Measurements from ENCODE around the gene RALGAPA1.
"Not testable (repeated sequence)": the region's sequence is repeated elsewhere in the genome, so short reads cannot be mapped to it uniquely, and the experiment has no call there.

RALGAPA1 gene

GRCh38 chr14:35760143-35760542 is 49.0 kb downstream of the RALGAPA1 start:
- DNase-seq: no peak

- no peak for DNase-seq
These were observed 50.5 kb downstream of the RALGAPA1 start for GRCh38 chr14:35758523-35759129.

GRCh38 chr14:35754671-35755070 is 54.4 kb downstream of the RALGAPA1 start:
- DNase-seq: no peak

- DNase-seq: no peak
These were observed 56.7 kb downstream of the RALGAPA1 start for GRCh38 chr14:35752380-35752779.

- DNase-seq: no peak
These were observed 58.7 kb downstream of the RALGAPA1 start for GRCh38 chr14:35750202-35750904.

GRCh38 chr14:35747379-35747778 is 61.7 kb downstream of the RALGAPA1 start:
- DNase-seq: no peak

GRCh38 chr14:35742442-35742841 is 66.7 kb downstream of the RALGAPA1 start:
- DNase-seq: no peak

GRCh38 chr14:35742032-35742371 is 67.1 kb downstream of the RALGAPA1 start:
- no peak for DNase-seq

GRCh38 chr14:35741345-35742031 is 67.6 kb downstream of the RALGAPA1 start:
- no peak for DNase-seq

GRCh38 chr14:35740215-35740614 is 68.9 kb downstream of the RALGAPA1 start:
- DNase-seq: no peak

GRCh38 chr14:35735163-35735562 is 73.9 kb downstream of the RALGAPA1 start:
- not testable (repeated sequence) for DNase-seq

- not testable (repeated sequence) for DNase-seq
These were observed 75.6 kb downstream of the RALGAPA1 start for GRCh38 chr14:35733510-35733909.

GRCh38 chr14:35730871-35731270 is 78.2 kb downstream of the RALGAPA1 start:
- no peak for DNase-seq

GRCh38 chr14:35727764-35728163 is 81.3 kb downstream of the RALGAPA1 start:
- DNase-seq: no peak

GRCh38 chr14:35725930-35726329 is 83.2 kb downstream of the RALGAPA1 start:
- no peak for DNase-seq

- DNase-seq: no peak
These were observed 94.0 kb downstream of the RALGAPA1 start for GRCh38 chr14:35715079-35715478.

GRCh38 chr14:35712466-35712865 is 96.6 kb downstream of the RALGAPA1 start:
- no peak for DNase-seq

GRCh38 chr14:35708062-35708461 is 101.0 kb downstream of the RALGAPA1 start:
- DNase-seq: no peak

GRCh38 chr14:35705636-35706035 is 103.5 kb downstream of the RALGAPA1 start:
- DNase-seq: no peak

GRCh38 chr14:35704793-35705493 is 104.2 kb downstream of the RALGAPA1 start:
- no peak for DNase-seq

GRCh38 chr14:35701531-35701930 is 107.6 kb downstream of the RALGAPA1 start:
- DNase-seq: no peak

- DNase-seq: no peak
These were observed 109.2 kb downstream of the RALGAPA1 start for GRCh38 chr14:35699791-35700444.

GRCh38 chr14:35696575-35696974 is 112.5 kb downstream of the RALGAPA1 start:
- DNase-seq: no peak

Measured in inflammatory macrophage treated with lipopolysaccharide for 1 hour (primary cell).